NOMO-1 treated with DMSO at 0.1 percent for 48 hours (cell line): ENCODE data around the gene RARG.

ENCODE experiments used
- DNase-seq: peaks from one replicate; lab custom pipeline; 2025; ENCODE audit not compliant: unreplicated experiment; lab: John Stamatoyannopoulos, UW

The RARG gene

DNA sequence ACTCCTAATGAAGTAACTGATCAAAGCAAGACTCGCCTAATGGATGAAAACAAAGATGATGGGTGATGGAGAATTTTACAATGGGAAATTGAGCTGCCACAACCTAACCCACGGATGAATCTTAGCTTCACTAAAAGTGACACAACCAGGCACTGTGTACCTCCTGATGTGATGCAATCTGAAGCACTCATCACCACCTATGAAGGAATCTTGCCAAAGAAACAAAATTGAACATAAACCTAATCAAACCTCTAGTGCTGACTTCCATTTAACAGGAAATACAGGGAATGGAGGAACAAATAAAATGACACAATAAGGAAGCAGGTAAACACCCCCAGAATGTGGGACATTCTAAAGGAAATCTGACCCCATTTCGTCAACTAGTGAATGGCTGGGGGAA is 13.3 kb upstream of the RARG start:
- DNase-seq: no peak

DNA sequence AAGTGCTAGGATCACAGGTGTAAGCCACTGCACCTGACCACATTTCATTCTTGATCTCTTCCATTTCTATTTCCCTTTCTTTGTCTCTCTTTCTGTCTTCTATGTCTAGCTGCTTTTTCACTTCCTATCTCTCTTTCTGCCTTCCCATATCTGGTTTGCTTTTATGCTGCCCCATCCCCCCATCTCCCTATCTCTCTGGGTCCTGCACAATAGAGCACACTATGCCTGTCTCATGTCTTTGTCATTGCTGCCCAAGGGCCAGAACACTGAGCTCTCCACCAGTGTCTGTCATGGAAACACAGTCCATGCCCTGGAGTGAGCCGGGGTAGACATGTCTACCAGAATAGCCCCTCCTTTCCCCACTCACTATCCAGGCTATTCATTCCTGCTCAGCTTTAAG is 12.3 kb upstream of the RARG start:
- peak; percentile 17 for DNase-seq

DNA sequence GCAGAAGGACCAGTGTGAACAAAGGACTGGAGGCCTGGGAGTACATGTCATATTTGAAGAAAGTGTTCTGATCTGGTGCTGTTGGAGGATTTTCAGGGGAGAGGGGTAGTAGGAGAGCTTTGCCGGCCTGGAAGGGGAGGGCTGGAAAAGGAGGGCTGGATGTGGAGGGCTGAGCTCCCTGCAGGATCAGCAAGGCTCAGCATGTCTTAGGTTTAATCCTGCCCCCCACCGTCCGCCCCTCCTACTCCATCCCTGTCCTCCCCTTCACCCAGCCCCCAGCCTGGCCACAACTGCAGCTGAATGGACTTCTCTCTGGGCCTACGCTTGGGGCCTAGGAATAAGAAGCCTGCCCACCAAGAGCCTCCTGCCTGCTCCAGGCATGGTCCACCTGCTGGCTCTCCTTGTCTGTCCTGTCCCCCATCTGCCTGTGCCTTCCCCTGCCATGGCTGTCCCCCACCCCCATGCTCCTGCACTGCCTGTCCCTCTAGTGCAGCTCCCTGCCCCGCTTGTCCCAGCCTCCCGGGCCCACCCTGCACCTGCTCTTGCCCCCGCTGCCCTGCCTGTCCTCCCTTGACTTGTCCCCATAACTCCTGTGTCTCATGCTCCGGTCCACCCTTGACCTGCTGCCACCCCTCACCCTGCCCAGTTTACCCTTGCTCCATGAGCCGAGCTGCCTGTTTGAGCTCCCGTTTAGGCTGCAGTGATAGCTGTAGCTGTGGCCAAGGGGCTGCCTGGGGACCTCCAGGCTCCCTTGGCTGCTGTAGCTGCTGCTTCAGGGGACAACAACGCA is 9.8 kb upstream of the RARG start:
- no peak for DNase-seq

DNA sequence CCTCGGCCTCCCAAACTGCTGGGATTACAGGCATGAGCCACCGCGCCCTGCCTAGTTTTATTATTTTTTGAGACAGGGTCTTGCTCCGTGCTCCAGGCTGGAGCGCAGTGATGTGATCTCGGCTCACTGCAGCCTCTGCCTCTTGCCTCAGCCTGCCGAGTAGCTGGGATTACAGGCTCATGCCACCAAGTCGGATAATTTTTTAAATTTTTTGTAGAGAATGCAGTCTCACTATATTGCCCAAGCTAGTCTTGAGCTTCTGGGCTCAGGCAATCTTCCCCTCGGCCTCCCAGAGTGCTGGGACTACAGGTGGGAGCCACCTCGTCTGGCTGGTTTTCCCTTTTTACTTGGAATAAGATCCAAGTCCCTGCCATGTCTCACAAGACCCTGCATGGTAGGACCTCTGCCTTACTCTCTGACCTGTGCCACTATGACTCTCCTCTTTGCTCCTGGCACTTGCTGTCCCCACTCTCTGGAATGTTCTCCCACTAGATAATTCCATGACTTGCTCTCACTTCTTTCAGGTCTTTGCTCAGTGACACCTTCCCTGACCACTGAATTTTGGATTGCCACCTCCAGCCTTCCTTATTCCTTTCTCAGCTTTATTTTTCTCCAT is 7.7 kb upstream of the RARG start:
- no peak for DNase-seq

DNA sequence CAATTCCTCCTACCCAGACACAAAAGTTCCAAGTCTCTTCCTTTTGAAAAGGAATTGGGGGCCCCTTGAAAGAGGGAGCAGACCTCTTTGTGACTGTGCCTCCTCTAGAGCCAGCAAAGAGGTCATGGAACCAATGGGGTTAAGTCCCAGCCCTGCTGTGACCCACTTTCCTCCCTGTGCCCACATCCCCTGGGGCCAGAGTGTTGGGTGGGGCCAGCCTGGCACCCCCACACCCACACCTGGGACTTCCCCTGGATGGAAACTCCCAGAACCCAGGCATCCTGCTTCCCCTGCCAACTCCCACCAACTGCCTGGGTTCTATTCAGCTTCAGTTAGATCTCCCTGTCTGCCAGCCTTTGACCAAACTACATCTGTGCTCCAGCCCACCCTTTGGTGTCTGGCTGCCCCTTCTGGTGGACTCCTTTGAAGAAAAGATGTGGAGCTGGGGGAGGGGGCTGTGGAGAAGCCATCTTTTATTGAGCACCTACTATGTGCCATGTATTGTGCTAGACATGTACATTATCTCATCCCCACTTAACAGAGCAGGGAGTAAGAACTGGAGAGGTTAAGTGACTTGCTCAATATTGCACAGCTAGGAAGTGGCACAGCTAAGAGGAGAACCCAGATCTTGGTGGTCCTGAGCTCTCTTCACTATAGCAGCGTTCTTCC is 4.6 kb upstream of the RARG start:
- no peak for DNase-seq

DNA sequence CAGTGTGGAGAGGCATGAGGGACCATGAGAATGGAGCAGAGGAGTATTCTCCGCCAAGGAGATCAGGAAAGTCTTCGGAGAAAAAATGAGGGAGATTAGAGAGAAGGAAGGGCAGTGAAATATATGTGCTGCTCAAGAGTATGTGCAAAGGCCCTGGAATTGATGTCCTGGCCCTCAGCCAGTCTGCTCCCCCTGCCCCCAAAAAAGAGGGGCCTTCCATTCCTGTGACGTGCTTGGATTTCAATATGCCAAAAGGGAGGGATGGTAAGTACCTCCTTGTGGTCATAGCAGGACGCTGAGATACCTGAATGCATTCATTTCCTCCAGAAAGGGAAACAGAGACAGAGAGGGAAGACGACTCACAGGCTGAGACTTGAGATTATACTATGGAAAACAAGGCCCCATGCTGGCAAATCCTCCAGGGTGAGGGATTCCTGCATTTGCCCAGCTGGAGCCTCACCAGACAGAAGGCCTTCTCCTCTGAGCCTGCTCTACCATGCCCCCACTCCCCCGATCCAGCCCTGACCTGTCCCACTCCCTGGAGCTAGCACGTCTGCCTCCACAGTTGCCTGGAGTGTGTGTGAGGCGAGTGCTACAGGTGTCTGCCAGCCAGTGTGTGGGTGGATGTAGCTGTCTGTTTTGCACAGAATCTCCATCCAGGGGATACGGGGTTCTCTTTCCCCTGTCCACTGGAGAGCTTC is 3.9 kb upstream of the RARG start:
- no peak for DNase-seq

DNA sequence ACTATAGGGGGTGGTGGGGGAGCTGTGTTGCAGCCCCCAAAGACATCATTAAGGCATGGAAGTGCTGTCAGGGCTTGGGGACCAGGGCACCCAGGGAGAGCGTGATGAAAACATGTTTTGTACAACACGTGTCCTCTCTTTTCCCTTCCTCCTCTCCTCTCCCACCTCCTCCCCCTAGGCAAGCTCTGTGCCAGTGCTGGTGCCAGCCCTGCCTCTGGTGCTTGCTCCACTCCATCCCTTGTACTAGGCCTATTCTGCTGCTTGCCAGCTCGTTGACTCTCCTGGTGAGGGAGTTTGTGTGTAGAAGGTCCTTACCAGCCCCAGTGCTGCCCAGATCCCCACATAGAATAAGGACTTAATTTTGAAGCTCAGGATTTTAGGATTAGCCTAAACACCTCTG is 3.2 kb upstream of the RARG start:
- DNase-seq: no peak

DNA sequence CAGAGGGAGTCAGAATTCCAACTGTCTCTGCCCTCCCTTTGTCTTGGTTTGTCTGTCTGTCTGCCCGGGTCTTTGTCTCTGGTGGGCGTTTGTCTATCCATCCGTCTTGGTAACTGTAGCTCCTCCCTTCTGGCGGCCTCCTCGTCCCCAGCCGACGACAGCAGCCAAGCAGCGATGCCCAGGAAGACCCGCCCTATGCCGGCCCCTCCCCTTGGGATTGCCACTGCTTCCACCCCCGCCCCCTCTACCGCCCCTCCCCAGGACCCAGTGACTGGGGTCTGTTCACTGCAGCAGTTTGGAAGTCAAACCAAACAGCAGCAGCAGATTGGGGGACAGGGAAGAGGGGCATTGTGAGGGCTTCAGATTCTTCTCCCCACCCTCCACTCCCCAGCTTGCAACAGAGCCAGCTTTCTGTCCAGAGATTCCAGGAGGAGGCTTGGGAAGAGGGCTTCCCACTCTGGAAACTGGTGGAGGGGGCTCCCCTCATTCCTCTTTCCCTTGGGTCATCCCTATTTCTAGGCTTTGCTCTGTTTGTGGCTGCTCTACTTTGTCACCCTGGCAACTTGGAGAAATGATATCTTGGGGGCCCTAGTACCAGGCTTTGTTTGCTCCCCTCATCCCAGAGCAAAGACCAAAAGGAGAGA is 2.4 kb upstream of the RARG start:
- no peak for DNase-seq

DNA sequence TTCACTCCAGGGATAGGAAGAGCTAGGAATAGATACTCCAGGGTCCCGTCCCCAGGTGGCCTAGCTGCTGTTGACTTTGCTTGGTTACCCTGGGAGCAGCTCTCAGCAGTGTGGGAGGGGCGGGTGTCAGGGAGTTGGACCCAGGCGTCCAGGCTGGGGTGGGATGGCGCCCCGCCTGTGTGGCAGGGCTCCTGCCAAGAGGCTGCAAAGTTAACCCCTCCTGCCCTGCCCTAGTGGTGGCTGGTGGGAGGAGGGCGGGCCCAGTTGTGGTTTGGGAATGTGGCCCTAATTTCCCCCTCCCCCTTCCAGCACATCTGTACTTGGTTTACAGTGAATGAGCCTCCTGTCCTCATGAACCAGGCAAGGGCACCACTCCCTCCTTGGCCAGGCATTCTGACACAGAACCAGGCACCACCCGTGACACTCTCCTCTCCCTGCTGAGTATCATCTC is 1.7 kb upstream of the RARG start:
- no peak for DNase-seq

DNA sequence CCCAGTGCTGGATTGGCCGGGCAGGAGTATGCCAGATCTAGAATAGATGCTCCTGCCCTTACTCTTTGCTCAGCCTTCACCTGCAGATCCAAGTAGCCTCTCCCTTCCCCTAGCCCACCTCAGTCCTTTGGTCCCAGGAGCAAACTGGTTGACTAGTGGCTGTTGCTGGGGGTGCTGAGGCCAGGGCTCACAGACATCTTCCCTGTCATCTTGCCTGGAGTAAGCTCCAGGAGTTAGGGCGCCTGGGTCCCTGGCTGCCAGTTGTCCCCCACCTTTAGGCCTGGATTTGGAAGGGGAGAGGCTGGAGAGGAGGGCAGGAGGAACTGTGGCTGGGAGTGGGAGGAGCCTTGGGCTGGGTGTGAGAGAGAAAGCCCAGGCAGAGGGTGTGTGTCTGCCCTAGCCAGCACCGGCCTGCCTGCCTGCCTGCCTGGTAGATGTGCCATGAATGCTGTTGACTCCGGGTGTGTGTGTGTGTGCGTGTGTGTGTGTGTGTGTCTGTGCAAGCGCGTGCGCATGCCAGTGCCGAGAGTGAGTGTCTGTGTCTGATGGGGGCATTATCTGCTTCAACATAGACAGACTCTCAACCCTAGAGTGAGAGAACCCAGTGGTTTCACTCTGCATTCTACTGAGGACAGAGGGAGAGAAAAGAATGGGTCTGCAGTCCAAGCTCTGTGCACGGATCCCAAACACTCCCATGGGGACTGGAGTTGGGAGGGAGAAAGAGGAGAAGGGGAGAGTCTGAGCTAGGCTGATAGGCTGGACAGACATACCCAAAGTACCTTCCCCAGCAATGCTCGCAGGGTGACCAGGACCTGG is 845 bp upstream of the RARG start:
- no peak for DNase-seq

DNA sequence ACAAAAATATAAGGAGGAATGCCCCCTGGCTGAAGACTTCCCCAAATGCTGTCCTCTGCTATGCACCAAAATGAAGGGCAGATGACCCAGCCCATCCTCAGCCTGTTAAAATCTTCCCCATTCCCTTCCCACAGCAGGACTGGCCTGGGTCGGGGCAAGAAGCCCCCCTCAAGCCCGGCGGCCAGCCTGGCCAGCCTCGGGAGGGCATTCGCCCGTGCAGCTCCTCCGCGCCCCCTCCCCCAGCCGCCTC is 413 bp downstream of the RARG start:
- no peak for DNase-seq

DNA sequence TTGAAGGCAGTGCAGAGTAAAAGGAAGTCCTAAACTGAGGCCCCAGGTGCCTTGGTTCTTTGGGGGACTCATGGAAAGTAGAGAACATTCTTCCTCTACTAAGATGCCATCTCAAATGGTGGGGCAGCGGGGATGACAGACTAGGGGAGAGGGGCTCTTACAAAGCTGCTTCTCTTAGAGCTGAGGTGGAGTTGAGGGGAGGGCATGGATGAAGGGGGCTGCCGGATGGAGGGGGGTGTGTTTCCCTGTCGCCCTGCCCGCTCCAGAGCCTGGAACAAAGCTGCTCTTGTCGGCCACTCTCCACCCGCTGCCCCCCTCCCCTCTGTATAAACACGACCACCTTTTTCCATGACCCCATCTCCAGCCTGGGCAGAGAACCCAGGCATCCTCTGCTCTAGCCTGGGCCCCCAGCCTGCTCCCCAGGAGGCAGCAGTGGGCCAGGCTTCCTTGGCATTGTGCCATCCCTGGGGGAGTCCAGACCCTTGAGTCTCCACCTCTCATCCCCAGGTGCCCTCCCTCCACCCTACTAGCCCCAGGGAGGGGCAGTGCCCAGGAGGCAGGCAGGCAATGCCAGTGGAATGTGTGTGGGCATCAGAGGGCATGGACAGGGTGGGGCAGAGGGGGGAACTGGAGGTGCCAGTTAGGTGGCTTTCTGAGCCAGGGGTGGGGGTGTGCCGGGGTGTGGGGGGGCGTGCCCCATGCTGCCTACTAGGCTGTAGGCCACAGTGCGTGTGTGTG is 1.7 kb downstream of the RARG start:
- DNase-seq: no peak

DNA sequence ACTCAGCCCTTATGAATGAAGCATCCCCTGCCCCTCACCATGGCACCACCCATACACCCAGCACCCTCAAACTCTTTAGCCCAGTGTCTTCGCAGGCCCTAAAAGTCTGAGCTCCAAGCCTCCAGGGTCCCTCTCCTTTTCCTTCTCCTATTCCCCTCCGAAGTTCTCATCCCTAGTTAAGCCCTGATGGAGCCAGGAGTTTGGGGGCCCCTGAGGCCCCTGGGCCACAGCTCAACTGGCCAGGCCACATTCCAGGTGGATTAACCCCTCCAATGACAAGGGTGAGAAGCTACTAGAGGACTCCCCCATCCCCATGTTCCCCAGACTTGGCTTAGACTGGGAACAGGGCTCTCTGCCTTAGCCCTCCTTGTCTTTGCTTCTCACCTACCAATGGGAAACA is 2.6 kb downstream of the RARG start:
- no peak for DNase-seq

DNA sequence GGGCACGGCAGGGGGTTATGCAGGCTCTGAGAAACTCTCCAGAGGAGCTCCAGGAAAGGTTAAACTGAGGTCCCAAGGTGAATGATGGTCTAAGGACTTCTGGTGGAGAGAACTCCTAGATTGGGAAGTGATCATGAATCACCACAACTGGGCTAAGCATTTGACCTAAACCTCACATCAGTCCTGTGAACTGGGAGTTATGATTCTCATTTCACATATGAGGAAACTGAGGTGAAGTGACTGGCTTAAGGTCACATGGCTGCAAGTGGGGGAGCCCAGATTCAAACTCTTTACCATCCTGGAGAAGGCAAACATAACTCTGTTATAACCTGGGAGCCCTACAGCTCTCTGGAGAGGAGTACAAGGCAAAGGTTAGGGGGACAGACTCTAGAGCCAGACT is 4.2 kb downstream of the RARG start:
- DNase-seq: no peak

DNA sequence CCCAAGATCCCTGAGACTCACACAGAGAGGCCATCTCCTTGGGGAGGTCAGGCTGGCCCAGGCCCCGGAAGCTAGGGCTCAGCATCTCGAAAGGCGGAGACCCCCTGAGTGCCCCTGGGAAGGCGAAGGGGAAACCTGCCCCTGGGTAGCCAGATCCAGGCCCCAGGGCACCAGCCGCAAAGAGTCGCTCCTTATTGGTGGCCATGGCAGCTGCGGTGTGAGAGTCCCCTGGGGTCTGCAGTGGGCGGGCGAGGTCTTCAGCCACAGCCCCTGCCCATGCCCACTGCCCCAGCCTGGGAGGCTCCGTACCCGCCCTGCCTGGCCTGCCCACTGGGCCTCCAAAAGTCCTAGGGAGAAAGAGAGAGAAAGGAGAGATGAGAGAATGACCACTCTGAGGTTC is 4.7 kb downstream of the RARG start:
- DNase-seq: no peak

DNA sequence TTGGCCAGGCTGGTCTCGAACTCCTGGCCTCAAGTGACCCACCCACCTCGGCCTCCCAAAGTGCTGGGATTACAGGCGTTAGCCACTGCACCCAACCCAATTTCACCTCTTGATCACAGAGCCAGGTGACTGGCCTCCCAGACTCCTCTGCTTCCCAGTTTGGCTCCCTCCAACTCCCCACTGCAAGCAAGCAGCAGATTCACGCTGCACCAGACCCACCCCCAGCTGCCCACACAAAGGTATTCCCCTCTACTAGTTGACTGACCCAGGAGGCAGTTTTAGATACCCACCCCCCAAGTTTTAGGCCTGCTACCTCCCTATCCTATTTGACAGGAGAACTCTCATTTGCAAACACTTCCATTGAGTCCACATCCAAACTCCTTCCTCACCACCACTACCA is 5.2 kb downstream of the RARG start:
- DNase-seq: no peak

DNA sequence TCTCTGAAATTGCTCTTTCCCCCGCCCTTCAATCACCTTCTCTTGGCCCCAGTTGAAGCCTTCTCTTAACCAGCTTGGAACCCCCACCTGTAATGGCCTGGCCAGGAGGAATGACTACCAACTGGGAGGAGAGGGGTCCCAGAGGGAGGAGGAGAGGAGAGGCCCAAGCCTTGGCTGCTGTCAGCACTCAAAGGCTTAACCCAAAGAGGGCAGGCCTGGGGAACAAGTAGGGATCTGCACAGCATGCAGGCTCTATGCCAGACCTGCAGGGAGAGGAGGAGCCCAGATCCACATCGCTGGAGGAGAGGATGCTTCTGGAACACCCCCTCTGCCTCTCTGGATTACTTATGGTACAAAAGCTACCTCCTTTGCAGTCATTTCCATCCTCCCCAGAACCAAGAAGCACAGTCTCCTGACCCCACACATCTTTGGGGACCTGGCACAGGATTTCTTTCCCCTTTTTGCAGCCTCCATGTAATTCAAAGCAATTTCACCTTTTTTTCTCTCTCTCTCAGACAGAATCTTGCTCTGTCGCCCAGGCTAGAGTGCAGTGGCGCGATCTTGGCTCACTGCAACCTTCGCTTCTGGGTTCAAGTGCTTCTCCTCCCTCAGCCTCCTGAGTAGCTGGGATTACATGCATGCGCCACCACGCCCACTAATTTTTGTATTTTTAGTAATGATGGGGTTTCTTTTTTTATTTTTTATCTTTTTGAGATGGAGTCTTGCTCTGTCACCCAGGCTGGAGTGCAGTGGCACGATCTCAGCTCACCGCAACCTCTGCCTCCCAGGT is 6.2 kb downstream of the RARG start:
- no peak for DNase-seq

DNA sequence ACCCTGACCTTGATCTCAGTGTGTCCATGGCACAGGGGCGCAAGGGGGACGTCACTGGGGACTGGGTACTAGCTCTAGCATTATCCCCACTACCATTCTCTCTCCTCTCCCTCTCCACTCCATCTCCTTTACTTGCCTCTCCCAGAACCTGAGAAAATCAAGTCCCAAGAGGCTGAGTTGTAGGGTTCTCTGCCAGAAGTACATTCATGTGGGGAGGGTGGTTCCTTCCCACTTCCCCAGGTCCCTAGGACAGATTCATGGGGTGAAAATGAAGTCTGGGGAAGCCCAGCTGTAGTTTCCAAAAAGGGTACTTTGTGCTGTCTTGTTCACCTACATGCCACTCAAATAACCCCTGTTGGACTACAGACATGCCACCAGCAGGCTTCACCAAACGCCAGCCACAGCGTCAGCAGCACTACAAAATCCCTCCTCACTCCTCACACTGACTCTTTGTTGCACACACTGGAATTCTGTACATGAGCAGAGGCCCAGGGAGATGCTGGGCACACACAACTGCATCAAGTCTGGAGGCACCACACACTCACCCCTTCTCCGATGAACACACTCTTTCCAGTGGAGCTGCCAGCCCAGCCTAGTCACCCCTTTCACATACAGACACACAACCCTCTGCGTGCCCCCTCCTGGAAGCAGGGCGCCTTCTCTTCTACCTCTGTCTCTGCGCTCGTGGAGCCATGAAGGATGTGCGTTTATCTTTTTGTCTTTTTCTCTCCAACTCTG is 6.9 kb downstream of the RARG start:
- no peak for DNase-seq
